Skeletal muscle tissue (tissue), 4 donors: ENCODE data around the gene KAT8. TPM values are rescaled to one million over a fixed set of nuclear protein-coding genes. Genes with fewer than 3 reads are reported as not detected.

Experiments used
- H3K27ac ChIP-seq: one replicate; pipeline ENCODE4 v1.7.0; 2013; ENCODE audit warnings: mild to moderate bottlenecking, low read depth, low read length, inconsistent platforms
- H3K27me3 ChIP-seq, 3 donors: one replicate each; pipeline ENCODE4 v1.7.0; 2013; ENCODE audit warnings: low read length in 3 of 3; ENCODE audit not compliant: control insufficient read depth in 3 of 3, insufficient read depth in 3 of 3
- H3K36me3 ChIP-seq, 3 donors: one replicate each; pipeline ENCODE4 v1.7.0; 2013; ENCODE audit warnings: low read length in 3 of 3; ENCODE audit not compliant: control insufficient read depth in 3 of 3, insufficient read depth in 3 of 3
- H3K4me1 ChIP-seq, 3 donors: one replicate each; pipeline ENCODE4 v1.7.0; 2013; ENCODE audit warnings: low read length in 3 of 3, mild to moderate bottlenecking in 3 of 3; ENCODE audit not compliant: control insufficient read depth in 3 of 3, insufficient read depth in 3 of 3
- H3K4me3 ChIP-seq, 3 donors: one replicate each; pipeline ENCODE4 v1.7.0; 2013; ENCODE audit warnings: low read length in 3 of 3
- H3K9ac ChIP-seq, 3 donors: one replicate each; pipeline ENCODE4 v1.7.0; 2013; ENCODE audit warnings: low read length in 3 of 3, mild to moderate bottlenecking in 3 of 3, moderate library complexity in 2 of 3, low read depth in 1 of 3
- H3K9me3 ChIP-seq, 3 donors: one replicate each; pipeline ENCODE4 v1.7.0; 2013; ENCODE audit warnings: low read length in 3 of 3; ENCODE audit not compliant: control insufficient read depth in 3 of 3
- total RNA-seq: library from RNA; depleted of rRNA; stranded (reverse); fragments of >200 nt; gene quantifications from one replicate; pipeline ENCODE4 v1.2.3, GENCODE V29; 2014
- donor health status: Osteomylitis.

The KAT8 gene
- total RNA-seq, 1 donor from 2014 or later, result 43.3 TPM

GRCh38 chr16:31113121-31114120 is 4.0 kb upstream of the KAT8 start:
- Histone ChIP-seq H3K9me3 (no peaks in the 10 kb centered on the region), H3K27me3 (no peaks in the 10 kb centered on the region), H3K4me3 (peak overlapping the region in 2 of 3 donors; percentile 3 to 35), H3K9ac (peak overlapping the region; percentile 23 to 79 (median 76)), H3K4me1 (peaks cover 43 to 59% (median 53%) of the 10 kb centered on the region in 3 donors), H3K36me3 (peaks cover 33 to 34% (median 34%) of the 10 kb centered on the region in 3 donors), H3K27ac (peak overlapping the region; percentile 78)

GRCh38 chr16:31114468-31114867 is 3.0 kb upstream of the KAT8 start:
- H3K36me3 ChIP-seq, result peaks cover 30 to 37% (median 34%) of the 10 kb centered on the region in 3 donors
- H3K4me1 ChIP-seq, result peaks cover 41 to 56% (median 52%) of the 10 kb centered on the region in 3 donors
- no peak overlapping the region for H3K9ac ChIP-seq
- no peak overlapping the region for H3K4me3 ChIP-seq
- H3K27me3 ChIP-seq, result no peaks in the 10 kb centered on the region
- no peaks in the 10 kb centered on the region for H3K9me3 ChIP-seq
- H3K27ac ChIP-seq, result peak overlapping the region; percentile 78

DNA sequence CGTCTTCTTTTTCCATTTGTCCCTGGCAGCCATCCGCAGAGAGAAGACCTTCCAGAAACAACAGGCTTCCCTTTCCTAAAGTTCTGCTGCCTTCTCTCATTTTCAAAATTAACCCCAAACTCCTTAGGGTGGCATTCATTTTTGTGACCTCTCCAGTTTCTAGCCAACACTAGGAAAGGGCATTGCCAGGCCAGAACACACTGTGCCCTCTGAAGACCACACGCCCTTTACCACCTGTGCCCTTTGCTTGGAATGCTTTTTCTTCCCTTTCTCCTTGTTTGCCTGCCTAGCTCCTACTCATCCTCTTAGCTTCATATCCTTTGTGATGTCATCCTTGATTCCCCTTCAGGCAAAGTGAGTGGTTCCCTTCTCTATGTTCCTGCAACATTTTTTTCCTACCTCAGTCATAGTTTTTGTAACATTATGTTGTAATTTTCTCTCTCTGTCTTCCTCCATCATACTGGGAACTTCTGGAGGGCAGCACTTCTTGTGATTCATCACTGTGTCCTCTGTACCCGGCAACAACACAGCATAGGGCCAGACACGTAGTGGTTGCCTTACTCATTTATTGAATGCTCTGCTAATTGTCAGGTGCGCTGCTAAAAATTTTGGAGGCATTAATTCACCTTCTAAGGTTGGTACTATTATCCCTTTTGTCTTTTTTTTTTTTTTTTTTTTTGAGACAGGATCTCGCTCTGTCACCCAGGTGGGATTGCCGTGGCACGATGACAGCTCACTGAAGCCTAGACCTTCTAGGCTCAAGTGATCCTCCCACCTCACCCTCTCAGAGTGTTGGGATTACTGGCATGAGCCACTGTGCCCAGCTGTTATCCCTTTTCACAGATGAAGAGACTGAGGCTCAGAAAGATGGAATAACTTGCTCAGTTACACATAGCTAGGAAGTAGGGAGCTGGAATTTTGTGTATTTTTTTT is 1.0 kb downstream of the KAT8 start:
- Histone ChIP-seq H3K4me1 (peaks cover 17 to 24% (median 23%) of the 10 kb centered on the region in 3 donors), H3K9ac (peak overlapping the region; percentile 89 to 99 (median 95)), H3K9me3 (no peaks in the 10 kb centered on the region), H3K4me3 (peak overlapping the region; percentile 88 to 97 (median 92)), H3K27ac (peak overlapping the region; percentile 96), H3K27me3 (no peaks in the 10 kb centered on the region), H3K36me3 (peaks cover 25 to 34% (median 27%) of the 10 kb centered on the region in 3 donors)

DNA sequence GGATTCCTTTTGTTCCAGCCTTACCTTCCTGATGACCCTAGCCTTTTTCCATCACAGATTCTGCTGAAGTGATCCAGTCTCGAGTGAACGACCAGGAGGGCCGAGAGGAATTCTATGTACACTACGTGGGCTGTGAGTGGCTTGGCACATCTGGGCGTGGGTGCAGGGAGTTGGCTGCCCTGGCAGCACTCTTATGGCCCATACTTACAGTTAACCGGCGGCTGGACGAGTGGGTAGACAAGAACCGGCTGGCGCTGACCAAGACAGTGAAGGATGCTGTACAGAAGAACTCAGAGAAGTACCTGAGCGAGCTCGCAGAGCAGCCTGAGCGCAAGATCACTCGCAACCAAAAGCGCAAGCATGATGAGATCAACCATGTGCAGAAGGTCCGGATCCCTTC is 2.7 kb downstream of the KAT8 start:
- Histone ChIP-seq H3K9ac (peak overlapping the region in 1 of 3 donors; percentile 68), H3K9me3 (no peaks in the 10 kb centered on the region), H3K4me3 (no peak overlapping the region), H3K4me1 (peaks cover 12 to 18% (median 14%) of the 10 kb centered on the region in 3 donors), H3K27me3 (no peaks in the 10 kb centered on the region), H3K27ac (no peak overlapping the region), H3K36me3 (peaks cover 31 to 42% (median 33%) of the 10 kb centered on the region in 3 donors)

- H3K27ac ChIP-seq, result no peak overlapping the region
- peaks cover 49 to 60% (median 59%) of the 10 kb centered on the region in 3 donors for H3K36me3 ChIP-seq
- H3K4me1 ChIP-seq, result peaks cover 33 to 35% (median 34%) of the 10 kb centered on the region in 3 donors
- H3K9ac ChIP-seq, result peak overlapping the region in 1 of 3 donors; percentile 36
- H3K4me3 ChIP-seq, result no peak overlapping the region
- no peaks in the 10 kb centered on the region for H3K9me3 ChIP-seq
- H3K27me3 ChIP-seq, result no peaks in the 10 kb centered on the region
Measured at GRCh38 chr16:31125844-31126243, 8.4 kb downstream of the KAT8 start.

- H3K27ac ChIP-seq, result peak overlapping the region; percentile 74
- peaks cover 51 to 62% (median 55%) of the 10 kb centered on the region in 3 donors for H3K36me3 ChIP-seq
- peaks cover 33 to 35% (median 34%) of the 10 kb centered on the region in 3 donors for H3K4me1 ChIP-seq
- no peak overlapping the region for H3K4me3 ChIP-seq
- no peaks in the 10 kb centered on the region for H3K9me3 ChIP-seq
- no peaks in the 10 kb centered on the region for H3K27me3 ChIP-seq
- H3K9ac ChIP-seq, result peak overlapping the region; percentile 32 to 57 (median 51)
Measured at GRCh38 chr16:31127182-31127581, 9.7 kb downstream of the KAT8 start.

GRCh38 chr16:31128711-31129567 is 11.5 kb downstream of the KAT8 start:
- Histone ChIP-seq H3K9ac (peak overlapping the region; percentile 32 to 76 (median 70)), H3K4me3 (peak overlapping the region in 1 of 3 donors; percentile 13), H3K36me3 (peaks cover 48 to 62% (median 56%) of the 10 kb centered on the region in 3 donors), H3K27me3 (no peaks in the 10 kb centered on the region), H3K9me3 (no peaks in the 10 kb centered on the region), H3K27ac (peak overlapping the region; percentile 74), H3K4me1 (peaks cover 33 to 37% (median 35%) of the 10 kb centered on the region in 3 donors)

DNA sequence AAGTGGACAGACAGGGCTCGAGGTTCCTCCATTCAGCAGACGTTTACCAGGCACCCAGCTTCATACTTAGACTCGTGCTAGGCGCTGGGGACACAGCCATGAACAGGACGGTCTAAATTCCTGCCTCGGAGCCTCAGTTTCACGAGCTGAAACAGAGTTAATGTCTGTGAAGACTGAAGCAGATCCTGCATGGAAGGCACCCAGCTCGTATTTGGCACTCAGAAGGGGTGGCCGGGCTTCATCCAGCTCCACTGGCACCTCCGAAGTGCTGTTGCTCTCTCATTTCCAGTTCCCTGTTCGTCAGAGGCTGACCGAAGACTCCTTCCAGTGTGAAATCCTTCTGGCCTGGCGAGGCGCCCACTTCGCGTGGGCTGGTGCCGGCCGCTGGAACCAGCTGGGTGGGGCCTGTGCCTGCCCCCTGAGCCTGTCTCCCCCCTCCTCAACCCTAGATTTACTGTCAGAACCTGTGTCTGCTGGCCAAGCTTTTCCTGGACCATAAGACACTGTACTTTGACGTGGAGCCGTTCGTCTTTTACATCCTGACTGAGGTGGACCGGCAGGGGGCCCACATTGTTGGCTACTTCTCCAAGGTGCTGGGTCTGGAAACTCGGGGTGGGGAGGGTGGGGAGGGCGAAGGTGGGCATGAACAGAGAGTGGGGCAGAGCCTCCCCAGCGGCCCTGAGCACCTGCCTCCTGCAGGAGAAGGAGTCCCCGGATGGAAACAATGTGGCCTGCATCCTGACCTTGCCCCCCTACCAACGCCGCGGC is 12.3 kb downstream of the KAT8 start:
- H3K4me1 ChIP-seq, result peaks cover 35 to 39% (median 35%) of the 10 kb centered on the region in 3 donors

More for the DNA sequence above, 12.3 kb downstream of the KAT8 start:
- no peaks in the 10 kb centered on the region for H3K27me3 ChIP-seq
- H3K9me3 ChIP-seq, result no peaks in the 10 kb centered on the region
- peak overlapping the region; percentile 74 for H3K27ac ChIP-seq
- peak overlapping the region; percentile 32 to 76 (median 70) for H3K9ac ChIP-seq
- H3K36me3 ChIP-seq, result peaks cover 45 to 60% (median 53%) of the 10 kb centered on the region in 3 donors
- H3K4me3 ChIP-seq, result peak overlapping the region in 1 of 3 donors; percentile 13
